Cardiac muscle cell (in vitro differentiated cells and primary cell): ENCODE results near the gene ACAP2. TPM values are rescaled to one million over a fixed set of nuclear protein-coding genes. Genes with fewer than 3 reads are reported as not detected.

Source experiments
- DNase-seq, 2 donors: peaks; one replicate each; pipeline versions ENCODE4 v3.0.0 to v3.0.0-alpha.2; 2010 to 2017; ENCODE audit warnings: low read depth in 1 of 2, low spot score in 1 of 2
- H3K27ac ChIP-seq: fragments of 200-600 bp; sonication (generic); 2 replicates; pipeline ENCODE4 v1.5.1; 2016
- H3K27me3 ChIP-seq: fragments of 200-600 bp; sonication (generic); 2 replicates; pipeline ENCODE4 v1.6.0; 2016; ENCODE audit warnings: control low read depth
- H3K36me3 ChIP-seq: fragments of 200-600 bp; sonication (generic); 2 replicates; pipeline ENCODE4 v1.5.1; 2016; ENCODE audit warnings: control low read depth
- H3K4me1 ChIP-seq: fragments of 200-600 bp; sonication (generic); 2 replicates; pipeline ENCODE4 v1.8.1; 2017; ENCODE audit warnings: low read depth, mild to moderate bottlenecking, mixed run types
- H3K4me3 ChIP-seq: fragments of 200-600 bp; sonication (generic); 2 replicates; pipeline ENCODE4 v1.5.1; 2016; ENCODE audit warnings: mild to moderate bottlenecking
- H3K9me3 ChIP-seq: fragments of 200-600 bp; sonication (generic); 2 replicates; pipeline ENCODE4 v1.5.1; 2017; ENCODE audit warnings: low read depth, mild to moderate bottlenecking, control low read depth
- CTCF ChIP-seq: IDR thresholded peaks from 2 replicates; pipeline ENCODE4 v1.5.1; 2012; ENCODE audit warnings: low read depth, mild to moderate bottlenecking, low read length
- polyA plus RNA-seq: library from polyadenylated mRNA; unstranded; fragments of >200 nt; fragmentation: Nextera tagmentation; extraction: Ambion mirVana; gene quantifications from 2 replicates; pipeline ENCODE4 v1.2.1, GENCODE V29; 2016
- total RNA-seq: library from RNA; depleted of rRNA; stranded (reverse); fragments of >200 nt; gene quantifications from 2 replicates; pipeline ENCODE4 v1.2.3, GENCODE V29; 2016

ACAP2 gene
- total and polyA plus RNA-seq, 2 experiments from 2014 or later, result 36.2 to 44.4 TPM

- no peak for TF ChIP-seq CTCF
- no peaks in the 10 kb centered on the region for H3K4me1 ChIP-seq
- no peak for DNase-seq
- no peaks in the 10 kb centered on the region for H3K36me3 ChIP-seq
- H3K27me3 ChIP-seq, result no peaks in the 10 kb centered on the region
- no peak overlapping the region for H3K4me3 ChIP-seq
- no peaks in the 10 kb centered on the region for H3K9me3 ChIP-seq
- no peak overlapping the region for H3K27ac ChIP-seq
Measured at GRCh38 chr3:195348426-195349115, 94.2 kb downstream of the ACAP2 start.

GRCh38 chr3:195337747-195338146, 105.1 kb downstream of the ACAP2 start:
- Histone ChIP-seq H3K27me3 (no peaks in the 10 kb centered on the region), H3K4me3 (no peak overlapping the region), H3K4me1 (no peaks in the 10 kb centered on the region), H3K36me3 (peaks cover 4% of the 10 kb centered on the region), H3K9me3 (no peaks in the 10 kb centered on the region), H3K27ac (no peak overlapping the region)
- DNase-seq, result no peak
- TF ChIP-seq CTCF, result no peak

GRCh38 chr3:195334967-195335366, 107.9 kb downstream of the ACAP2 start:
- Histone ChIP-seq H3K36me3 (peaks cover 4% of the 10 kb centered on the region), H3K27ac (no peak overlapping the region), H3K9me3 (no peaks in the 10 kb centered on the region), H3K4me3 (no peak overlapping the region), H3K4me1 (no peaks in the 10 kb centered on the region), H3K27me3 (no peaks in the 10 kb centered on the region)
- no peak for TF ChIP-seq CTCF
- DNase-seq, result no peak

GRCh38 chr3:195319060-195319459, 123.8 kb downstream of the ACAP2 start:
- Histone ChIP-seq H3K9me3 (no peaks in the 10 kb centered on the region), H3K27me3 (no peaks in the 10 kb centered on the region), H3K36me3 (peaks cover 5% of the 10 kb centered on the region), H3K4me1 (no peaks in the 10 kb centered on the region), H3K27ac (no peak overlapping the region), H3K4me3 (no peak overlapping the region)
- no peak for TF ChIP-seq CTCF
- DNase-seq, result no peak

- H3K36me3 ChIP-seq, result no peaks in the 10 kb centered on the region
- H3K9me3 ChIP-seq, result no peaks in the 10 kb centered on the region
- H3K4me1 ChIP-seq, result no peaks in the 10 kb centered on the region
- no peak overlapping the region for H3K4me3 ChIP-seq
- DNase-seq, result no peak
- no peaks in the 10 kb centered on the region for H3K27me3 ChIP-seq
- no peak overlapping the region for H3K27ac ChIP-seq
- no peak for TF ChIP-seq CTCF
Measured at GRCh38 chr3:195312714-195313113, 130.1 kb downstream of the ACAP2 start.
